ENCODE data around the gene CHAT. TPM values are rescaled to one million over a fixed set of nuclear protein-coding genes. Genes with fewer than 3 reads are reported as not detected.

CHAT gene
- total RNA-seq, 4 donors from 2014 or later: not detected

DNA sequence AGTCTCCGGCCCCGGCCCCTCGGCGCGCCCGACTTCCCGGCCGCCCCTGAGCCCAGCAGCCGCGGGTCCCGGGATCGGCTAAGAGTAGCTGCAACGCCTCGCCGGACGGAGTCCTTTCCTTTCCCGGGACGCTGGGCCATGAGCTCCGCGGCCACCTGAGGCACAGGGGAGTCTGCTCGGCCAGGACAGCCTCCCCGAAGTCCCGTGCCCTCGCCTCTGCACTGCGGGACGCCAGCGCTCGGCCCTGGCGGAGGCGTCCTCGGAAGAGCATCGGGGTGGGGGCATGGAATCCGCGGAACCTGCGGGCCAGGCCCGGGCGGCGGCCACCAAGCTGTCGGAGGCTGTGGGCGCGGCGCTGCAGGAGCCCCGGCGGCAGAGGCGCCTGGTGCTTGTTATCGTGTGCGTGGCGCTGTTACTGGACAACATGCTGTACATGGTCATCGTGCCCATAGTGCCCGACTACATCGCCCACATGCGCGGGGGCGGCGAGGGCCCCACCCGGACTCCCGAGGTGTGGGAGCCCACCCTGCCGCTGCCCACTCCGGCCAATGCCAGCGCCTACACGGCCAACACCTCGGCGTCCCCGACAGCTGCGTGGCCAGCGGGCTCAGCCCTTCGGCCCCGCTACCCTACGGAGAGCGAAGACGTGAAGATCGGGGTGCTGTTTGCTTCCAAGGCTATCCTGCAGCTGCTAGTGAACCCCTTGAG lies 3.2 kb upstream of the CHAT start:
- no peak overlapping the region for H3K27ac ChIP-seq
- H3K4me3 ChIP-seq: no peak overlapping the region
- in situ Hi-C loops (cut with MboI; ENCODE audit: low sequenced_read_pairs in 4 of 4): no loop called here
- H3K36me3 ChIP-seq: no peaks in the 10 kb centered on the region
- H3K9me3 ChIP-seq: no peaks in the 10 kb centered on the region
- ATAC-seq: no peak
- no peak for TF ChIP-seq POLR2A (IDR thresholded peaks at IDR 0.05)
- TF ChIP-seq CTCF (IDR thresholded peaks at IDR 0.05 in 4 of 5, conservative IDR thresholded peaks at IDR 0.05 in 1 of 5): no peak
- peaks cover 63 to 88% (median 74%) of the 10 kb centered on the region in 3 donors for H3K27me3 ChIP-seq
- DNase-seq: no peak
- intact Hi-C loops (cut with DNase I; ENCODE audit: low total_unique reads): no loop called here
- H3K4me1 ChIP-seq: no peaks in the 10 kb centered on the region

DNA sequence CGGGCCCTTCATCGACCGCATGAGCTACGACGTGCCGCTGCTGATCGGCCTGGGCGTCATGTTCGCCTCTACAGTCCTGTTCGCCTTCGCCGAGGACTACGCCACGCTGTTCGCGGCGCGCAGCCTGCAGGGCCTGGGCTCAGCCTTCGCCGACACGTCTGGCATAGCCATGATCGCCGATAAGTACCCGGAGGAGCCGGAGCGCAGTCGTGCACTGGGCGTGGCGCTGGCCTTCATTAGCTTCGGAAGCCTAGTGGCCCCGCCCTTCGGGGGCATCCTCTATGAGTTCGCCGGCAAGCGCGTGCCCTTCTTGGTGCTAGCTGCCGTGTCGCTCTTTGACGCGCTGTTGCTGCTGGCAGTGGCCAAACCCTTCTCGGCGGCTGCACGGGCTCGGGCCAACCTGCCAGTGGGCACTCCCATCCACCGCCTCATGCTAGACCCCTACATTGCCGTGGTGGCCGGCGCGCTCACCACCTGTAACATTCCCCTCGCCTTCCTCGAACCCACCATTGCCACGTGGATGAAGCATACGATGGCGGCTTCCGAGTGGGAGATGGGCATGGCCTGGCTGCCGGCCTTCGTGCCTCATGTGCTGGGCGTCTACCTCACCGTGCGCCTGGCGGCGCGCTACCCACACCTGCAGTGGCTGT lies 2.5 kb upstream of the CHAT start:
- Histone ChIP-seq H3K9me3 (no peaks in the 10 kb centered on the region), H3K27me3 (peaks cover 70 to 91% (median 74%) of the 10 kb centered on the region in 3 donors), H3K4me1 (no peaks in the 10 kb centered on the region), H3K27ac (no peak overlapping the region), H3K36me3 (no peaks in the 10 kb centered on the region), H3K4me3 (no peak overlapping the region)
- ATAC-seq (no peak), DNase-seq (no peak)
- TF ChIP-seq CTCF (IDR thresholded peaks at IDR 0.05 in 4 of 5, conservative IDR thresholded peaks at IDR 0.05 in 1 of 5) (no peak), POLR2A (IDR thresholded peaks at IDR 0.05) (no peak)
- intact Hi-C loops (cut with DNase I; ENCODE audit: low total_unique reads) (no loop called here), in situ Hi-C loops (cut with MboI; ENCODE audit: low sequenced_read_pairs in 4 of 4) (no loop called here)

GRCh38 chr10:49611816-49612512 lies 1.9 kb upstream of the CHAT start:
- intact Hi-C loops (cut with DNase I; ENCODE audit: low total_unique reads): no loop called here
- Histone ChIP-seq H3K36me3 (no peaks in the 10 kb centered on the region), H3K4me1 (no peaks in the 10 kb centered on the region), H3K27ac (no peak overlapping the region), H3K27me3 (peaks cover 74 to 89% (median 74%) of the 10 kb centered on the region in 3 donors), H3K4me3 (no peak overlapping the region), H3K9me3 (no peaks in the 10 kb centered on the region)
- ATAC-seq (no peak), DNase-seq (no peak)
- TF ChIP-seq CTCF (IDR thresholded peaks at IDR 0.05 in 4 of 5, conservative IDR thresholded peaks at IDR 0.05 in 1 of 5) (no peak), POLR2A (IDR thresholded peaks at IDR 0.05) (no peak)
- in situ Hi-C loops (cut with MboI; ENCODE audit: low sequenced_read_pairs in 4 of 4): no loop called here

- H3K36me3 ChIP-seq: no peaks in the 10 kb centered on the region
- in situ Hi-C loops (cut with MboI; ENCODE audit: low sequenced_read_pairs in 4 of 4): no loop called here
- no peak for ATAC-seq
- H3K27me3 ChIP-seq: peaks cover 68 to 85% (median 69%) of the 10 kb centered on the region in 3 donors
- intact Hi-C loops (cut with DNase I; ENCODE audit: low total_unique reads): no loop called here
- no peak overlapping the region for H3K4me3 ChIP-seq
- no peak overlapping the region for H3K27ac ChIP-seq
- no peaks in the 10 kb centered on the region for H3K4me1 ChIP-seq
- H3K9me3 ChIP-seq: no peaks in the 10 kb centered on the region
- no peak for DNase-seq
- TF ChIP-seq CTCF (IDR thresholded peaks at IDR 0.05 in 4 of 5, conservative IDR thresholded peaks at IDR 0.05 in 1 of 5): no peak
- no peak for TF ChIP-seq POLR2A (IDR thresholded peaks at IDR 0.05)
Observed at GRCh38 chr10:49612513-49613164, 1.2 kb upstream of the CHAT start.

Measured in gastrocnemius medialis (tissue), 4 donors.